ENCODE results near the gene SCN11A. TPM values are rescaled to one million over a fixed set of nuclear protein-coding genes. Genes with fewer than 3 reads are reported as not detected.
"Not testable (repeated sequence)": the region's sequence is repeated elsewhere in the genome, so short reads cannot be mapped to it uniquely, and the experiment has no call there.

Gene SCN11A
- total RNA-seq, 1 donor from 2014 or later: 2.3 TPM

DNA sequence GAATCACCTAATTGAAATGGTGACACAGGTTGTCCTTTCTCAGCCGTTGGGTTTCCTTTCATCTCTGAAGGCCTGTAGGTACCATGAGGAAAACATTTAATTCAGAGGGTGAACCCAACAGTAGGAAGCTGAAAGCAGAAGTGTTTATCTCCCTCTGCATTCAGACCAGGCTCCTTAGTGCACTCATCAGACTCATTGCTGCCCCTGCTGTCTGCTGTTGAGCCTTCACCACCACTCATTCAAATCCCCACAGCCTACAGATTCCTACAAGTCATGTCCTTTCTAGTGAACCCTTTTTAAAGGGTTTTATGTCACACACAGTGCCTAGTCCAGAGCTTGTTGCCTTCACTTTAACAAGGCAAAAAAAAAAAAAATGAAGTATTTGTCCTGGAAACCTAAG is 13.5 kb upstream of the SCN11A start:
- peak; percentile 8 for DNase-seq

DNA sequence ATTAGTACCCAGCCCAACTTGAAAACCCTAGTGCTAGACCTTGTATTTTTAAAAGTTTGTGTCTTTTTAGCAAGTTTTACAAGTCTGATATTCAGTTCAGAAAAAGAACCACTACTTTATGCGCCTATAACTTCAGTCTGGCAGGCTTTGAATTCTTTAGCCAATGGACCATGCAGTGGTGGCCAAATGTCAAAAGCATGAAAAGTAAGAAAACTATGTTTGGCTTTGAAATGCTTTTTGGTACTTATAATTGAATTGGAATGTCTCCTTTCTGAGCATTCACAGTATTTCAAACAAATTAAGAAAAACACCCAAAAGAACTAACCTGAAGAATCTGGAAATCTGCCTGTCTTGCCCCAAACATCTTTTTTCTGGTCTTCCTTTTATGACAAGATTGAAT is 12.9 kb upstream of the SCN11A start:
- DNase-seq: no peak

DNA sequence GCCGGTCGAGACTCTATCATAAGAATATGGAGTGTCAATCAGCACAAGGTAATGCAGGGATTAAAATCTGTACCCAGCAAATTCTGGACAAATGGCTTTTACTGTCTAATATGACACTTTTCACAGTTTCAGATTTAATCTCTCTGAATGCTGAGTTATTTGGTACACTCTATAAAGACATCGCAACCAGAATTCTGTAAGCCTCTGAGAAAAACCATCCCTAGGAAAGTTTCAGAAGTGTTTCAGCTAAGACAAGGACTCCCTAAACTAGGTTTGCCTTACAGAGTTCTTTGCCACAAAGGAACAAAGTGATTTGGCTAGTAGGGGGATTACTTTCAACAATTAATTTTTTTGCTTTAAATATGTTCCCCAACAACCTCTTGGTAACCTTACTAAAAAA is 11.4 kb upstream of the SCN11A start:
- no peak for DNase-seq

GRCh38 chr3:39062180-39062579 is 10.4 kb upstream of the SCN11A start:
- DNase-seq: no peak

DNA sequence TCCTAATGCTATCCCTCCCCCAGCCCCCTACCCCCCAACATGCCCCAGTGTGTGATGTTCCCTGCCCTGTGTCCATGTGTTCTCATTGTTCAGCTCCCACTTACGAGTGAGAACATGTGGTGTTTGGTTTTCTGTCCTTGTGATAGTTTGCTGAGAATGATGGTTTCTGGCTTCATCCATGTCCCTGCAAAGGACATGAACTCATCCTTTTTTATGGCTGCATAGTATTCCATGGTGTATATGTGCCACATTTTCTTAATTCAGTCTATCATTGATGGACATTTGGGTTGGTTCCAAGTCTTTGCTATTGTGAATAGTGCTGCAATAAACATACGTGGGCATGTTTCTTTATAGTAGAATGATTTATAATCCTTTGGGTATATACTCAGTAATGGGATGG is 9.5 kb upstream of the SCN11A start:
- DNase-seq: not testable (repeated sequence)

DNA sequence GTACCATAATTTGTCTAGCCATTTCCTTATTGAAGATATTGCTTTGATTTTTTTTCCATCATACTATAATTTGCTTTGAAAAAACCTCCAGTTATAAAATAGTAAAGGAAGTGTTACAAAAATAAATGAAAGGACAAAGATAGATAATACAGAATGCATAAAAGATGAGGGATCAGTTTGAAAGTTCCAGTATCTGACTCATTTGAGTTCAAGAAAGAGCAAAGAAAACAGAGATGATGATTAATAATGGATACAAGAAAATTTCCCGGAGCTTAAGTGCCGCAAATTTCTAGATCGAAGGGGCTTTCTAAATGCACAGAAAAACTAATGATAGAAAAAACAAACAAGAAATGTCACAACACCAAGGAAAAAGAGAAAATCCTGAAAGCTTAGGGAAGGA is 4.4 kb upstream of the SCN11A start:
- DNase-seq: no peak

DNA sequence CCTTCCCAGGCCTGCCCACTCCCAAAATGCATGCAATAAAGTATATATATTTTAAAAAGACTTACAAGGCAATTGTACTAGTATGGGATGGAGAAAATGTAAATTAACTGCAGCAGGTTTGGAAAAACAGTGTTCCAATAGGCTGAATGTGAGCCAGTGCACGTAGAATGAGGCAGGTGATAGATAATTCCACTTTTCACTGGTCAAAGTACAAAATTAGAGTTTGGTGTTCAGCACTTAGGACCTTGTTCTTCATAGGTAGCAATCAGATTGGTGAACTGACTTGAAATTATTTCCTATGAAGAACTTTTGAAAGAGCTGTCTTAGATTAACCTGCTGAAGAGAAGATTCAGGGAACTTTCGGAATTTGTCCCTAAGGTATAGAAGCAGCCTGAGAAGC is 2.0 kb upstream of the SCN11A start:
- no peak for DNase-seq

DNA sequence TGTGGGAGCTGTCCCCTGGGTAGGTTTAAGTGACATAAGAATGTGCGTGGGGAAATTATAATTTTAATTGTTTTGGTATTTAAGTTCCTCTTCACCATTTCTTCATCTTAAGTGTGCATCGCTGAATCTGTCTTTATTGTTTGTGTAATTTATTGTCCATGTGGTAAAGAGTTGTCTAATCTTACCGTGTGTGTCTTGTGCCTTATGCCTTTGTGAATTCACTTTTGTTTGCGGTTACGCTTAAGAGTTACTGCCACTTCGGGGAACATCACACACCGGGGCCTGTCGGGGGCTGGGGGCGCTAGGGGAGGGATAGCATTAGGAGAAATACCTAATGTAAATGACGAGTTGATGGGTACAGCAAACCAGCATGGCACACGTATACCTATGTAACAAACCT is 839 bp upstream of the SCN11A start:
- DNase-seq: peak; percentile 10

DNA sequence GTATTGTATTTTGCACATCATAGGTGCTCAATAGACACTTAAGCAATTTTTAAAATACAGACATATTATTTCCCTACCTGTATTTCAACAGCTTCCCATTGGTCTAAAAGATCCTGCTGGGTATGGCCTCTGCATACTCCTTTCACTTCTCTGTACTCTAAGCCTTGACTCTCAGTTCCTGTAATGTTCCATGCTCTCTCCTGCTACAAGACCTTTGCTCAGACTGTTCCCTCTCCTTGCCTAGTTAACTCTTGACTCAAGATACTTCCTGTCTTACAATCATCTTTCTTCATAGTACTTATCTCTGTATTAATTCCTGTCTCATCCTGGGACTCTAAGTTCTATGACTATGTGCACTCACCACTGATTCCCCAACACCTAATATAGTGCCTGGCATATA is 1.7 kb downstream of the SCN11A start:
- DNase-seq: no peak

DNA sequence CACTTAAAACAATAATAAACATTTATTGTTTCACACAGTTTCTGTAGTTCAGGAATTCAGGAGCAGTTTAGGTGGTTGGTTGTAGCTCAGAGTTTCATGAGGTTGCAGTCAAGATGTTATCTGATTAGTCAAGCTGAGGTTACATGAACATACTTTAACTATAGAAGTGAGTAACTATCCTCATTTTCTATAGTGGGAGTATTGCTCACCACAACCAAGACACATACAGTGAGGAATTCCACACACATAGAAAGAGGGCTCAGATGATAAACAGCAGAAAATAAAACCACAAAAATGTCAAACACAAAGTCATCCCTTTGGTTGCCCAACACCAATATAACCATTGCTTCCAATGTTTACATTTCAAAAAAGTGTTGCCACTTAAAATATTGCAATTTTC is 13.6 kb downstream of the SCN11A start:
- no peak for DNase-seq

GRCh38 chr3:39029556-39029955 is 22.2 kb downstream of the SCN11A start:
- no peak for DNase-seq

DNA sequence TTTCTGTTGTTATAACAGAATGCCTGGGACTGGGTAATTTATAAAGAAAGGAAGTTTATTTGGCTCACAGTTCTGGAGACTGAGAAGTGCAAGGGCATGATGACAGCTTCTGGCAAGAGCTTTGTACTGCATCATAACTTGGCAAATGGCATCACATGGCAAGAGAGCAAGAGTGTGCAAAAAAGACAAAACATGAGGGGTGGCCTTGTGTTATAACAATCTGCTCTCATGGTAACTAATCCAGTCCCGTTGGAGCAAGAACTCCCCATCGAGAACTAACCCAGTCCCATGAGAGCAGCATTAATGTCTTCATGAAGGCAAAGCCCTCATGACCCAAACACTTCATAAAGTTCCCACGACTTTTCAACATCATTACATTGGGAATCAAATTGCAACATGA is 23.2 kb downstream of the SCN11A start:
- DNase-seq: peak; percentile 16

DNA sequence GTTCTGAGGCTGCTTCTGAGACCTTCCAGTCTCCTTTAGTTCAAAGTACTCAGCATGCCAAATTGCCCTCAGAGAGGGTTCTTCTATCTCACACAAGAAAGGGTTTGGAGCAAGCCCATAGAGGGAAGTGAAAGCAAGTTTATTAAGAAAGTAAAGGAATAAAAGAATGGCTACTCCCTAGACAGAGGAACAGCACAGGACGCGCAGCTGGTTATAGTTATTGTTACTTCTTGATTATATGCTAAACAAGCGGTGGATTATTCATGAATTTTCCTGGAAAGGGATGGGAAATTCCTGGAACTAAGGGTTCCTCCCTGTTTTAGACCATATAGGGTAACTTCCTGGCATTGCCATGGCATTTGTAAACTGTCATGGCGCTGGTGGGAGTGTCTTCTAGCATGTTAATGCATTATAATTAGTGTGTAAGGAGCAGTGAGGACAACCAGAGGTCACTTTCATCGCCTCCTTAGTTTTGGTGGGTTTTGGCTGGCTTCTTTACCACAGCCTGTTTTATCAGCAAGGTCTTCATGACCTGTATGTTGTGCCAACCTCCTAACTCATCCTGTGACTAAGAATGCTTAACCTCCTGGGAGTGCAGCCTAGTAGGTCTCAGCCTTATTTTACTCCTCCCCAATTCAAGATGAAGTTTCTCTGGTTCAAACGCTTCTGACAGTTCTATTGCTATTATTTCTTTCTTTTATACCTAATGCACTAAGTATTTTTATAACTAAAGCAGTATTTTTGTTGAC is 26.3 kb downstream of the SCN11A start:
- no peak for DNase-seq

- DNase-seq: no peak
Measured at GRCh38 chr3:39024497-39024896, 27.2 kb downstream of the SCN11A start.

DNA sequence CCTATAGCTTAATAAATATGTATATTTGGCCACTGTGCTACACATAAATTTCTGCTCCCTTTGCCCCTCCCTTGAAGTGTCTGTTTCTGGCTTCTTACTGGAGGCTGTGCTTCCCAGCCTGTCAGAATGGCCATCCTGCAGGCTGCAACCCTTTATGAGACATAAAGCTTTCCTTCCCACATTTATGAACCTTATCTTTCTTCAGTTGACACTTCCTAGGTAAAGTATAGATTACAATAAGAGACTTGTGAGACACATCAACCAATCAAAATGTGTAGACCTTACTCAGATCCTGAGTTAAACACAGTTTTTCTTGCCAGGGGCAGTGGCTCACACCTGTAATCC is 29.5 kb downstream of the SCN11A start:
- DNase-seq: no peak

- DNase-seq: no peak
Measured at GRCh38 chr3:39021465-39022285, 30.1 kb downstream of the SCN11A start.

DNA sequence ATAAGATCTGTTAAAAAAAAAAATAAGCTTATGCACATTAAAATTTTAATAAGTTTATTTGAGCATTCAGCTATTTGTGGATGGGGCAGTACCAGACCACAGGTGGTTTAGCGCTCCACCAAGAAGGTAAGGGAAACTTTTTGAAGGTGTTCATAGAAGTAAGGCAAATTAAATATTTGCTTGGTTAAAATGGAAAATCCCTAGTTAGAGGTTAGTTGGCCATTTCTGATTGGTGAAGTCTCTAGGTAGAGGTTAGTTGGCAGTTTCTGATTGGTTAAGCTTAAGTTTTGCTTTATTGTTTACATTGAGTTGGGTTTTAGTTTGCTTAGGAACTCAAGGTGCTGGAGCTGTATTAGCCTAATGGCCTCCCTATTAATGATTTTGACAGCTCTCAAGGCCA is 30.7 kb downstream of the SCN11A start:
- DNase-seq: no peak

DNA sequence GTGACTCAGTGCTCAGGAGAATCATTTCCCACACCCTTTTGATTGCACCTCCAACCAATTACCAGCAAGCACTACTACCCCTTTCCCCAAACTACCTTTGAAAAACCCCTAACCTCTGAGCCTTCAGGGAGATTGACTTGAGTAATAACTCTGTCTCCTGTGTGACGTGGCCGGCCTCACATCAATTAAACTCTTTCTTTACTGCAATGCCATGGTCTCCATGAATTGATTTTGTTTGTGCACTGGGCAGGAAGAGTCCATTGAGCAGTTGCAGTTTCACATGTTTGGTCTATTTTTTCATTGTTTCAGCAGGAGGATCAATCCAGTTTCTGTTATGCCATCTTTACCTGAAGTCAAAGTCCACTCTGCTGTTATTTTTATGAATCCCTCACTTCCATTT is 32.4 kb downstream of the SCN11A start:
- DNase-seq: no peak

GRCh38 chr3:39015418-39015817 is 36.3 kb downstream of the SCN11A start:
- DNase-seq: no peak

GRCh38 chr3:39013921-39014509 is 37.7 kb downstream of the SCN11A start:
- no peak for DNase-seq

- DNase-seq: no peak
Measured at GRCh38 chr3:39013289-39013688, 38.5 kb downstream of the SCN11A start.

GRCh38 chr3:39011191-39011736 is 40.5 kb downstream of the SCN11A start:
- no peak for DNase-seq

DNA sequence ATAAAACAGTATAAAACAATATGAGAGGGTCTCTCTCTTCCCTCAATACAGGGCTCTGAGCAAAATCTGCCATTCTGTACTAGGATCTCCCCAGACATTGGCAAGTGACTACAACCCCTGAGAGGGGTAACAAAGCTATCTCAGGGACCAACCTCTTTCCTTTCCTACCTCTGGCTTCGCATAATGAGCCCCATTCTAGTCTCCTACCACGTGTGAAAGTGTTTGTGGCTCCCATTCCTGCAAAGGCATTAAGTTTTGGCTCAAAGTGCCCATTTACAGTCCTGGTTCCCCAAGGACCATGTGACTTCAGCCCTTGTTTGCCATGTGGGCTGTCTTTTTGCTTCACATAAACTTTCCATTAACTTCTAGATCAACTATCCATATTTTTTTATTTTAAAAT is 46.4 kb downstream of the SCN11A start:
- DNase-seq: no peak
